ENCODE data around the gene MRPS26.

DNA sequence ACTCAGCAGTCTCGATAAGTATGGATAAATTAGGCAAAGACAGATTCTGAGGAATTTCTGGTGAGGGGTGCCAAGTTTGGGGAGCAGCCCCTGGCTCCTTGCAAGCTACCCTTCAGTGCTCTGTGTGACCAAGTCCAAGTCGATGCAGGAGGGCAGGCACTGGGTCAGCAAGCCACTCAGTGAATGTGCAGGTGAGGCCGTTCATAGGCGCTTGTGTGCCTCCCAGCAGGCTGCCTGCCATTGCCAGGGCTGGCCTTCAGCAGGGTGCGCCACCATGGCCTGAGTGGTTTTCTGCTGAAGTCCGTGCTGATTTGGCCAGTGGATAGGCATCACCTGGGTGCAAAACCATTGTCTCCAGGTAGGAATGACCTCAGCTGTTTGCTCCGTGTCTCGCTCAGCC is 5.8 kb upstream of the MRPS26 start:
- no peak for TF ChIP-seq POLR2A (IDR thresholded peaks at IDR 0.05)
- TF ChIP-seq, protein P1, sequence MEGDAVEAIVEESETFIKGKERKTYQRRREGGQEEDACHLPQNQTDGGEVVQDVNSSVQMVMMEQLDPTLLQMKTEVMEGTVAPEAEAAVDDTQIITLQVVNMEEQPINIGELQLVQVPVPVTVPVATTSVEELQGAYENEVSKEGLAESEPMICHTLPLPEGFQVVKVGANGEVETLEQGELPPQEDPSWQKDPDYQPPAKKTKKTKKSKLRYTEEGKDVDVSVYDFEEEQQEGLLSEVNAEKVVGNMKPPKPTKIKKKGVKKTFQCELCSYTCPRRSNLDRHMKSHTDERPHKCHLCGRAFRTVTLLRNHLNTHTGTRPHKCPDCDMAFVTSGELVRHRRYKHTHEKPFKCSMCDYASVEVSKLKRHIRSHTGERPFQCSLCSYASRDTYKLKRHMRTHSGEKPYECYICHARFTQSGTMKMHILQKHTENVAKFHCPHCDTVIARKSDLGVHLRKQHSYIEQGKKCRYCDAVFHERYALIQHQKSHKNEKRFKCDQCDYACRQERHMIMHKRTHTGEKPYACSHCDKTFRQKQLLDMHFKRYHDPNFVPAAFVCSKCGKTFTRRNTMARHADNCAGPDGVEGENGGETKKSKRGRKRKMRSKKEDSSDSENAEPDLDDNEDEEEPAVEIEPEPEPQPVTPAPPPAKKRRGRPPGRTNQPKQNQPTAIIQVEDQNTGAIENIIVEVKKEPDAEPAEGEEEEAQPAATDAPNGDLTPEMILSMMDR (IDR thresholded peaks at IDR 0.05): no peak

All from heart left ventricle (tissue), 13 donors.